Measurements from ENCODE around the gene CLEC2D. TPM values are rescaled to one million over a fixed set of nuclear protein-coding genes. Genes with fewer than 3 reads are reported as not detected.

CLEC2D gene
- total RNA-seq, 1 donor from 2014 or later = 18.7 TPM

DNA sequence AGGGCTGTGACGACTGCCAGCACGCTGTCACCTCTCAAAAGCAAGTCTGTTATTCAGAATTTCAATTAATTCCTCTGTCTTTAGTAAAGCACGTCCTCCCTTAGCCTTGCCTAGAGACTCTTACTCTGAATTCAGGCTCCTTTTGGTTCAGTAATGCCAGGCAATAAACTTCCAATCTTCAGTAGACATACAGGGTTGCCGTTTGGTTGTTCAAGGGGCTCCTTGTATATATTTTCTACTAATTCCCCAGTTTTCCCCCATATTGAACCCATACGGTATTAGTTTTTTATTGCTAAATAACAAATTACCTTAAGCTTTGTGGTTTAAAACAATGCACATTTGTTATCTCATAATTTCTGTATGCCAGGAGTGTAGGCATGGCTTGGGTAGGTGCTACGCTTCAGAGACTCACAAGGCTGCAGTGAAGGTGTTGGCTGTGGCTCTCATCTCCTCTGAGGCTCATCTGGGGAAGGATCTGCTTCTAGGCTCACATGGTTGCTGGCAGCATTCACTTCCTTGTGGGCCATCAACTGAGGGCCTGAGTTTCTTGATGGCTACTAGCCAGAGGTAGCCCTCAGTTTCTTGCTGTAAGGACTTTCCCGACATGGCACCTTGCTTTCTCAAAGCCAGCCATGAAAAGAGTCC lies 70.7 kb downstream of the CLEC2D start:
- no peak overlapping the region for H2AFZ ChIP-seq (replicated peaks)
- H3K27me3 Mint-ChIP-seq (ENCODE audit: insufficient read depth, low read depth) = peaks cover 4% of the 10 kb centered on the region
- TF ChIP-seq CTCF (IDR thresholded peaks at IDR 0.05) = no peak
- TF ChIP-seq EZH2 (IDR thresholded peaks at IDR 0.05) = no peak
- TF ChIP-seq EZH2phosphoT487 (IDR thresholded peaks at IDR 0.05) = no peak
- H4K20me1 ChIP-seq (ENCODE audit: low read depth) = no peaks in the 10 kb centered on the region
- no peaks in the 10 kb centered on the region for H3K36me3 ChIP-seq
- no peaks in the 10 kb centered on the region for H3K9me3 ChIP-seq (ENCODE audit: low read depth)
- H3K4me2 ChIP-seq = no peak overlapping the region
- no peak overlapping the region for H3K9ac ChIP-seq
- H3F3A ChIP-seq (ENCODE audit: low read depth) = no peaks in the 10 kb centered on the region
- peaks cover 2% of the 10 kb centered on the region for H3K9me3 Mint-ChIP-seq
- no peak overlapping the region for H3K4me3 Mint-ChIP-seq
- H3K27ac Mint-ChIP-seq = no peak overlapping the region
- no peaks in the 10 kb centered on the region for H3K36me3 Mint-ChIP-seq
- H3K79me2 ChIP-seq (ENCODE audit: low read depth) = no peaks in the 10 kb centered on the region
- DNase-seq (ENCODE audit: low spot score) = no peak
- H3K4me1 Mint-ChIP-seq = no peaks in the 10 kb centered on the region
- no peak overlapping the region for H3K4me3 ChIP-seq
- no peaks in the 10 kb centered on the region for H3K4me1 ChIP-seq
- H3K27ac ChIP-seq = no peak overlapping the region
- no peaks in the 10 kb centered on the region for H3K27me3 ChIP-seq

DNA sequence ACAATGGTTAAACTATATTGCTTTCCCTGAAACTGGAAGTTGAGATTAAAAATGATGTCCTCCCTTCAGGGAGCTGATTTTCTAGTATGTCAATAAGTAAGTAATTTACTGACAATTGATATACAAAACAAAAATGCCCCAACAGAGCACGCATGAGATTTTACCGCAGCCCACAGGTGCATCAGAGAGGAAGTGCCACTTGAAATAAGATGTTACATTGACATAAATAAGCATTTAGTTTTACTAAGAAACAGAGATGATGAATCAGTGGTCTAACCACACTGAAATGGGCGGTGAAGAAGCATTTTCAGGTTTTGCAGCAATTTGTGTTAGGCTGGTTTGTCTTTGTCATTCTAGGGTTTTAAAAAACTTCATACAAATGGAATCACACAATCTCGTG lies 72.2 kb downstream of the CLEC2D start:
- H3K36me3 Mint-ChIP-seq = no peaks in the 10 kb centered on the region
- H3K27ac Mint-ChIP-seq = no peak overlapping the region
- peaks cover 2% of the 10 kb centered on the region for H3K9me3 Mint-ChIP-seq
- Histone ChIP-seq H3F3A (ENCODE audit: low read depth) (no peaks in the 10 kb centered on the region), H3K4me3 (no peak overlapping the region), H3K4me1 (no peaks in the 10 kb centered on the region), H2AFZ (replicated peaks) (no peak overlapping the region), H3K9ac (no peak overlapping the region), H3K27ac (no peak overlapping the region), H3K27me3 (no peaks in the 10 kb centered on the region), H3K79me2 (ENCODE audit: low read depth) (no peaks in the 10 kb centered on the region), H3K36me3 (no peaks in the 10 kb centered on the region), H3K4me2 (no peak overlapping the region), H3K9me3 (ENCODE audit: low read depth) (no peaks in the 10 kb centered on the region), H4K20me1 (ENCODE audit: low read depth) (no peaks in the 10 kb centered on the region)
- peaks cover 4% of the 10 kb centered on the region for H3K27me3 Mint-ChIP-seq (ENCODE audit: insufficient read depth, low read depth)
- H3K4me3 Mint-ChIP-seq = no peak overlapping the region
- TF ChIP-seq CTCF (IDR thresholded peaks at IDR 0.05) = no peak
- TF ChIP-seq EZH2 (IDR thresholded peaks at IDR 0.05) = no peak
- no peak for TF ChIP-seq EZH2phosphoT487 (IDR thresholded peaks at IDR 0.05)
- DNase-seq (ENCODE audit: low spot score) = no peak
- H3K4me1 Mint-ChIP-seq = no peaks in the 10 kb centered on the region

- no peaks in the 10 kb centered on the region for H3K79me2 ChIP-seq (ENCODE audit: low read depth)
- H3K4me3 ChIP-seq = no peak overlapping the region
- no peak overlapping the region for H3K9ac ChIP-seq
- DNase-seq (ENCODE audit: low spot score) = no peak
- H3K9me3 Mint-ChIP-seq = peaks cover 2% of the 10 kb centered on the region
- no peaks in the 10 kb centered on the region for H3K36me3 ChIP-seq
- H3K4me2 ChIP-seq = no peak overlapping the region
- TF ChIP-seq CTCF (IDR thresholded peaks at IDR 0.05) (no peak), EZH2phosphoT487 (IDR thresholded peaks at IDR 0.05) (no peak), EZH2 (IDR thresholded peaks at IDR 0.05) (no peak)
- no peaks in the 10 kb centered on the region for H3K9me3 ChIP-seq (ENCODE audit: low read depth)
- no peak overlapping the region for H3K27ac Mint-ChIP-seq
- peaks cover 4% of the 10 kb centered on the region for H3K27me3 Mint-ChIP-seq (ENCODE audit: insufficient read depth, low read depth)
- no peak overlapping the region for H3K4me3 Mint-ChIP-seq
- H3K27ac ChIP-seq = no peak overlapping the region
- H3K27me3 ChIP-seq = no peaks in the 10 kb centered on the region
- H3K4me1 ChIP-seq = no peaks in the 10 kb centered on the region
- H3F3A ChIP-seq (ENCODE audit: low read depth) = no peaks in the 10 kb centered on the region
- H3K4me1 Mint-ChIP-seq = no peaks in the 10 kb centered on the region
- H3K36me3 Mint-ChIP-seq = no peaks in the 10 kb centered on the region
- H4K20me1 ChIP-seq (ENCODE audit: low read depth) = no peaks in the 10 kb centered on the region
- H2AFZ ChIP-seq (replicated peaks) = peak overlapping the region; percentile 10
Measured at GRCh38 chr12:9742661-9743060, 73.1 kb downstream of the CLEC2D start.

Data from neural progenitor cell (in vitro differentiated cells).